Right lung (tissue), 10 donors: ENCODE measurements around the gene P2RY12. TPM values are rescaled to one million over a fixed set of nuclear protein-coding genes. Genes with fewer than 3 reads are reported as not detected.

Experiments
- DNase-seq, 2 donors: peaks; one replicate each; pipeline ENCODE4 v3.0.0-alpha.2; 2013
- long read RNA-seq, 8 donors: transcript quantifications; one replicate each; lab custom pipeline, GENCODE V29; 2026
- polyA plus RNA-seq, 5 donors: library from polyadenylated mRNA; unstranded; fragments of 120-200 nt; gene quantifications; one replicate each; pipeline versions ENCODE4 v1.2.1 to v1.2.3, GENCODE V29; 2013; ENCODE audit warnings: inconsistent platforms in 1 of 5, low replicate concordance in 1 of 5; ENCODE audit not compliant: insufficient read length in 5 of 5, insufficient read depth in 1 of 5

Gene P2RY12
- polyA plus RNA-seq = 1 to 10 TPM in 3 of 5 donors, under 1 TPM in 2; 0.70 to 2.2 (median 1.3) TPM
- long read RNA-seq, donor 1, partial matches to known transcripts = 0 of 3 reads
- long read RNA-seq, donor 1, other reads (novel, unspliced or antisense) = 0 of 3 reads
- long read RNA-seq, donor 2 = 0 reads
- long read RNA-seq, donor 3 = 0 reads
- long read RNA-seq, donor 4 = 0 reads
- long read RNA-seq, donor 5, partial matches to known transcripts = 0 of 1 reads
- long read RNA-seq, donor 5, other reads (novel, unspliced or antisense) = 0 of 1 reads
- long read RNA-seq, donor 6 = 0 reads
- long read RNA-seq, donor 7 = 0 reads
- long read RNA-seq, donor 8 = 0 reads

DNA sequence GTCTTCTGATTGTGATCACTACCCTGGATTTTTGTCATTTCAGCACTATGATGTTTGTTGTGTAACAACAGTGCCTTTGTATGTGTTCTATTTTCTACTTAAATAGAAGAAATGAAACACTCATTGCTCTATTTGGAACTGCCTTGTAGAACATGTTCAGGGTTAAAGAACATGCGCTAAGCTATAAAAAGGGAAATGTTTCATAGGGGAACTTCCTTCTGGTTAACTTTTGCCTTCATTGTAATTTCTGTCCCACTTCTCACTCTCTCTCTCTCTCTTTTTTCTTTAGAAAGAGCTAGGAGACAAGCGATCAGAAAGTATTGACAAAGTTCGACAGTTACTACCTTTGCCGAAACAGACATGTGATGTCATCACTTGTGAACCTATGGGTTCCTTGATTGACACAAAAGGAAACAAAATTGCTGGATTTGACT lies at the start of gene P2RY12:
Gene P2RY12, minus strand, starts transcription at position 13 of the 434 bp plus-strand sequence. CDS start 45,908 bp downstream, outside the sequence.
- DNase-seq = no peak

GRCh38 chr3:151432616-151433372 lies 48.2 kb upstream of the P2RY12 start:
- no peak for DNase-seq

GRCh38 chr3:151431940-151432339 lies 47.4 kb upstream of the P2RY12 start:
- no peak for DNase-seq

GRCh38 chr3:151430821-151431484 lies 46.4 kb upstream of the P2RY12 start:
- DNase-seq = no peak

GRCh38 chr3:151428386-151428785 lies 43.8 kb upstream of the P2RY12 start:
- DNase-seq = no peak

GRCh38 chr3:151426341-151426657 lies 41.7 kb upstream of the P2RY12 start:
- no peak for DNase-seq

GRCh38 chr3:151425627-151426340 lies 41.2 kb upstream of the P2RY12 start:
- no peak for DNase-seq

- DNase-seq = no peak
Measured at GRCh38 chr3:151423091-151423490, 38.5 kb upstream of the P2RY12 start.

GRCh38 chr3:151421938-151422337 lies 37.4 kb upstream of the P2RY12 start:
- no peak for DNase-seq

- no peak for DNase-seq
Measured at GRCh38 chr3:151419806-151420205, 35.3 kb upstream of the P2RY12 start.

GRCh38 chr3:151415289-151415688 lies 30.7 kb upstream of the P2RY12 start:
- no peak for DNase-seq

DNA sequence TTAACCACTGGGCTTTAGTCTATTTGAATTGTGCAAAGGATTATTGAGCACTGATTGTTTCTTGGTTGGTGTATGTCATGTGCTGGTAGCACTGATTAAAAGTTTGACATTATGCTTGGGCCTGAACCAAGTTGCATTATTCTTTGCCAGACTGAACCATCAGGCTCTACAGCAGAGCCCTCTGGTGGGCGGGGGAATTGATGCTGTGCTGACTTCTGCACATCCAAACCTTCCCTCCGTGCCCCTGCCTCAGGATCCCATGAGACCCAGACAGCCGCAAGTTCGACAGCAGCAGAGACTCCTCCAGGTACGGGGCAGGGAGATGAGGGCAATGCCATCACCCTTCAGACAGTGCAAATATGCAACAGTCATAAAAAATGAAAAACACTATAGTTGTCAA lies 28.4 kb upstream of the P2RY12 start:
- DNase-seq = no peak

DNA sequence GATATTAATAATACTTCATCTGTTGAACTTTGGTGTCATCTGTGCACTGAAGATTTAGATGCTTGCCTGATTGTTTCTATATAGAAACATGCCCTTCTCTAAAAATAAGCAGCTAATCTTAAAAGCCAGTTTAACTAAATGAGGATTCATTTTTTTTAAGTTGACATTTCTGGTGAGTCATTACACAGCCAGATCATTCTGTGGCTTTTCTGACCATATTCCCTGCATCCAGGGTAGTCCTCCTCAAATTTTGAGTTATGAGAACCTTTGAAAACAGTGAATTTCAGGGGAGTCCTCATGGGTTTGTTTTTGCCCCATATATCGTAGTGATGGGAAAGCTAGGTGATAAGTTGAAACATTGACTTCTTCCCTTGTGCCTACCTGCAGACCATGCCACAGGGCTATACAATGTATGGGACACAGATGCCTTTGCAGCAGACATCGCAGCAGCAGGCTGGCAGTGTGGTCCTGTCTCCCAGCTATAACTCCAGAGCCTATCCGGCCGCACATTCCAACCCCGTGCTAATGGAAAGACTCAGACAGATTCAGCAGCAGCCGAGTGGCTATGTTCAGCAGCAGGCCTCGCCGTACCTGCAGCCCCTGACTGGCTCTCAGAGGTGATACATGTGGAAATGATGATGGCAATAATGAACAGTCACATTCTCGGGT lies 26.5 kb upstream of the P2RY12 start:
- no peak for DNase-seq

GRCh38 chr3:151407928-151408327 lies 23.4 kb upstream of the P2RY12 start:
- no peak for DNase-seq

DNA sequence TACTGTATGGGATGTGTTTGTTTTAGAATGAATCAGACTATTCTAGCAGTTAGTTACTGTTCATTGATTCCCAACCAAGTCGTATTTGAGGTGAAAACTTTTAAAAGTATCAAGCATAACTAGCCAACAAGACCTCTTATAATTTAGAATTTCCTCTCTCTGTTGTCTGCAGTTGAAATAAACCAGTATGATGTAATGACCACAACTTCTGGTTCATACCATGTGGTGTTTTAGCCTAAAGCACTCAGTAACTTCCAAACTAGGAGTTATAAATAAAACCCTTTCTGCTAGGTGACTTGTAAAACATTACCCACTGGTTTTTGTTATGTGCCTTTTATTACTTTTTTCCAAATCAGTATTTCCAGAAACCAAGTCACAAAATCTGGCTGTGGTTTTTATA lies 19.8 kb upstream of the P2RY12 start:
- DNase-seq = no peak

DNA sequence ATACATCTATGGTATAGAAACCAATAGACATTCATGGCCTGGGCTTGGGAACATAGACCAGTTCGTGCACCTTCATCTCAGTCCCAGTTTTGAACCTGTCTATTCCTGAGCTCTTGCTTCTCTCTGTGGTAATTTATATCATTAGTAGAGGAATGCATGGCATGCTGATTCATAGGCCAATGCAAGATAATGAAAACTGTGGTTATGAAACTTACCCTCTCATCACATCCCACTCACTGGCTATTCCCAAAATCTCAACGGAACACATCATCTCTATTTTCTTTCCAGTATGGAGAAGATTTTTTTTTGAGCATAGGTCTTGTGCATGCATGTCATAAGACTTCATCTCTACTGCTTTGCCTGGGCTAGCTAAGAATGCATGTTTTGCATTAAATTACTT lies 18.7 kb upstream of the P2RY12 start:
- no peak for DNase-seq

DNA sequence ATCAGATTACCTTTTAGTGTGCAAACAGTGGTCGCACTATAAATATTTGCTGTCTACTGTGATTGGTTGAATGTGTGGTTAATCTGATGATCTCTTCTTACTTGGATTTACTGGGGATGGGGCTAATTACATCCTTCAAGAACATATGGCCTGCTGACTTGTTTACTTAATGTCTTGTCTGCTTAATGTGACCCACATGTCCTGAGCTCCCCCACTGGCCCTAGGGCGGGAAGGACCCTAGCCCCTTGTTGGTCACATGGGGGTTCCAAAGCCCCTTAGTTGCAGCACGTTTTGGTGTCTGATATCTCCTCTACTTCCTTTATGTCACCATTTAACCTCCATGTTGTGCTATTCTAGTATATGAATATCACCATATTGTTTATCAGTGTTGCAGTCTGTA lies 17.8 kb upstream of the P2RY12 start:
- DNase-seq = no peak

- DNase-seq = no peak
Measured at GRCh38 chr3:151400341-151400740, 15.8 kb upstream of the P2RY12 start.

- DNase-seq = no peak
Measured at GRCh38 chr3:151398895-151399294, 14.3 kb upstream of the P2RY12 start.

DNA sequence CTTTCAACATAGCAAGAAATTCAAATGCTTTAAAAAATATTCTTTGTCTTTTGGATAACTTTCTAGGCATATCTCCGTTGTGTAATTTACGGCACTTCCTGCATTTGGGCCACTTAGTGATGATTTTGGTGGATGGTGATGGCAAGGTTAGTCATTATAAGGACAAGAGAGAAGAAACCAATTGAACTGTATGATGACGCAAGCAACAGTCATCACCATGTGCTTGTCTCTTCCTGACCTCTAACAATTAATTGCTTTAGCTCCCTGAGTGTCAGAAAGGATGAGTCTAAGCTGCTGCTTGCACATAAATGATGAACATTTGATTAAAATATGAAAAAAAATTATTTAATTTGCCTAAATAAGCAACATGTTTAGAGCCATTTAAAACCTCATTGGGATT lies 11.3 kb upstream of the P2RY12 start:
- DNase-seq = no peak

- DNase-seq = no peak
Measured at GRCh38 chr3:151394611-151395010, 10.1 kb upstream of the P2RY12 start.

DNA sequence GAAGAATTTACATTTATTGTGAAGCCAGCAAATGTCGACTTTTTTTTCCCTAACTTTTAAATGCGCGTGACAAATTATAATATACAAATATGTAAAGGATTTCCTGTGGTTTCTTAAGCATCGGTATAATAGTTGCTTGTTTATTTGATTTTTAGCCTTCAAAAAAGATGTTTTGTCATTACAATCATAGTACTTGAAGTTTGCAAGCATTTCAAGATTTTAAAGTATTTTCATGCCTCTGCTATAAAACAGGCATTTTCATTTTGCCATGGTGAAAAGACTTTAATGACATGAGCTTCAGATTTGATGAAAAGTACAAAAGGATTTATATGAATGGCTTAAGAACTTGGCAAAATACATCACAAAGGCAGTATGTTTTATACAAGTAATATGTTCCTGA lies 9.4 kb upstream of the P2RY12 start:
- DNase-seq = no peak
